HL-60 (cell line): ENCODE results near the gene TMEM117.

Experiments used
- DNase-seq, 2 experiments: peaks; one replicate each; pipeline ENCODE4 v3.0.0-alpha.2; 2010 to 2020; ENCODE audit warnings: low read depth in 1 of 2, low spot score in 1 of 2
- H3K27ac ChIP-seq: fragments of 250-450 bp; sonication (Bioruptor Pico); replicated peaks from 2 replicates; pipeline ENCODE4 v1.5.1; 2020; ENCODE audit warnings: mild to moderate bottlenecking, moderate library complexity
- H3K27me3 ChIP-seq: fragments of 250-450 bp; sonication (Bioruptor Pico); 2 replicates; pipeline ENCODE4 v1.5.1; 2021; ENCODE audit warnings: mild to moderate bottlenecking, moderate library complexity; ENCODE audit not compliant: insufficient read depth, poor library complexity, severe bottlenecking
- H3K4me3 ChIP-seq: replicated peaks from 2 replicates; pipeline ENCODE4 v1.5.1; 2011; ENCODE audit warnings: mild to moderate bottlenecking, control low read depth, low read length; ENCODE audit not compliant: insufficient read depth
- GABPA ChIP-seq: IDR thresholded peaks from 2 replicates; pipeline ENCODE4 v1.6.1; 2012; ENCODE audit warnings: low read depth
- POLR2AphosphoS5 ChIP-seq: IDR thresholded peaks from 2 replicates; pipeline ENCODE4 v1.6.1; 2012; ENCODE audit warnings: low read depth
- SPI1 ChIP-seq: IDR thresholded peaks from 2 replicates; pipeline ENCODE4 v1.6.1; 2012; ENCODE audit warnings: low read depth, mild to moderate bottlenecking, borderline replicate concordance
- TF ChIP-seq, protein P1 (sequence below): IDR thresholded peaks from one replicate; pipeline ENCODE4 v1.5.1; 2011; ENCODE audit warnings: low read length, control low read depth, inconsistent platforms; ENCODE audit not compliant: insufficient read depth
- TF ChIP-seq, protein P2 (sequence below): IDR thresholded peaks from 2 replicates; pipeline ENCODE4 v1.6.1; 2012; ENCODE audit warnings: low read depth; ENCODE audit not compliant: insufficient replicate concordance

The TMEM117 gene

DNA sequence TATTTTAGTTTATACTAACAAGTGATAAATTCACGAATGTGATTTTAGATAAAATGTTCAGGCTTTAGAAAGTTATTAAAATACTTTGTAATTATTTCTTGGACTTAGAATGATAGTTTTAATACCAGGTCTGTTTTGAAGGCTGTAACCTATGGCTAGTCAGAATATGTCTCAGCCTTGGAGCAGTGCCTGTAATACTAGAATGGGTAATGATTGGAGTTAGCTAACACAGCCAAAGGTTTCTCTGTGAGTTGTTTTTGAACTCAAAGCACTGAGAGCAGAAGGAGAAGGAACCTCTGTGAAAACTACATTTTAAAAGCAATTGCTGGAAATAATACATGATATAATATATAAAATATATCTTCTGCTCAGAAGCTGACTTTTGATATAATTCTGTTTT, 110.1 kb downstream of the TMEM117 start:
- DNase-seq: no peak
- Histone ChIP-seq H3K4me3 (no peak overlapping the region), H3K27ac (no peak overlapping the region), H3K27me3 (peaks cover 4% of the 10 kb centered on the region)
- TF ChIP-seq POLR2AphosphoS5: no peak
- no peak for TF ChIP-seq GABPA
- TF ChIP-seq, protein P1, sequence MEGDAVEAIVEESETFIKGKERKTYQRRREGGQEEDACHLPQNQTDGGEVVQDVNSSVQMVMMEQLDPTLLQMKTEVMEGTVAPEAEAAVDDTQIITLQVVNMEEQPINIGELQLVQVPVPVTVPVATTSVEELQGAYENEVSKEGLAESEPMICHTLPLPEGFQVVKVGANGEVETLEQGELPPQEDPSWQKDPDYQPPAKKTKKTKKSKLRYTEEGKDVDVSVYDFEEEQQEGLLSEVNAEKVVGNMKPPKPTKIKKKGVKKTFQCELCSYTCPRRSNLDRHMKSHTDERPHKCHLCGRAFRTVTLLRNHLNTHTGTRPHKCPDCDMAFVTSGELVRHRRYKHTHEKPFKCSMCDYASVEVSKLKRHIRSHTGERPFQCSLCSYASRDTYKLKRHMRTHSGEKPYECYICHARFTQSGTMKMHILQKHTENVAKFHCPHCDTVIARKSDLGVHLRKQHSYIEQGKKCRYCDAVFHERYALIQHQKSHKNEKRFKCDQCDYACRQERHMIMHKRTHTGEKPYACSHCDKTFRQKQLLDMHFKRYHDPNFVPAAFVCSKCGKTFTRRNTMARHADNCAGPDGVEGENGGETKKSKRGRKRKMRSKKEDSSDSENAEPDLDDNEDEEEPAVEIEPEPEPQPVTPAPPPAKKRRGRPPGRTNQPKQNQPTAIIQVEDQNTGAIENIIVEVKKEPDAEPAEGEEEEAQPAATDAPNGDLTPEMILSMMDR: no peak
- no peak for TF ChIP-seq SPI1
- TF ChIP-seq, protein P2, sequence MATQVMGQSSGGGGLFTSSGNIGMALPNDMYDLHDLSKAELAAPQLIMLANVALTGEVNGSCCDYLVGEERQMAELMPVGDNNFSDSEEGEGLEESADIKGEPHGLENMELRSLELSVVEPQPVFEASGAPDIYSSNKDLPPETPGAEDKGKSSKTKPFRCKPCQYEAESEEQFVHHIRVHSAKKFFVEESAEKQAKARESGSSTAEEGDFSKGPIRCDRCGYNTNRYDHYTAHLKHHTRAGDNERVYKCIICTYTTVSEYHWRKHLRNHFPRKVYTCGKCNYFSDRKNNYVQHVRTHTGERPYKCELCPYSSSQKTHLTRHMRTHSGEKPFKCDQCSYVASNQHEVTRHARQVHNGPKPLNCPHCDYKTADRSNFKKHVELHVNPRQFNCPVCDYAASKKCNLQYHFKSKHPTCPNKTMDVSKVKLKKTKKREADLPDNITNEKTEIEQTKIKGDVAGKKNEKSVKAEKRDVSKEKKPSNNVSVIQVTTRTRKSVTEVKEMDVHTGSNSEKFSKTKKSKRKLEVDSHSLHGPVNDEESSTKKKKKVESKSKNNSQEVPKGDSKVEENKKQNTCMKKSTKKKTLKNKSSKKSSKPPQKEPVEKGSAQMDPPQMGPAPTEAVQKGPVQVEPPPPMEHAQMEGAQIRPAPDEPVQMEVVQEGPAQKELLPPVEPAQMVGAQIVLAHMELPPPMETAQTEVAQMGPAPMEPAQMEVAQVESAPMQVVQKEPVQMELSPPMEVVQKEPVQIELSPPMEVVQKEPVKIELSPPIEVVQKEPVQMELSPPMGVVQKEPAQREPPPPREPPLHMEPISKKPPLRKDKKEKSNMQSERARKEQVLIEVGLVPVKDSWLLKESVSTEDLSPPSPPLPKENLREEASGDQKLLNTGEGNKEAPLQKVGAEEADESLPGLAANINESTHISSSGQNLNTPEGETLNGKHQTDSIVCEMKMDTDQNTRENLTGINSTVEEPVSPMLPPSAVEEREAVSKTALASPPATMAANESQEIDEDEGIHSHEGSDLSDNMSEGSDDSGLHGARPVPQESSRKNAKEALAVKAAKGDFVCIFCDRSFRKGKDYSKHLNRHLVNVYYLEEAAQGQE: no peak

DNA sequence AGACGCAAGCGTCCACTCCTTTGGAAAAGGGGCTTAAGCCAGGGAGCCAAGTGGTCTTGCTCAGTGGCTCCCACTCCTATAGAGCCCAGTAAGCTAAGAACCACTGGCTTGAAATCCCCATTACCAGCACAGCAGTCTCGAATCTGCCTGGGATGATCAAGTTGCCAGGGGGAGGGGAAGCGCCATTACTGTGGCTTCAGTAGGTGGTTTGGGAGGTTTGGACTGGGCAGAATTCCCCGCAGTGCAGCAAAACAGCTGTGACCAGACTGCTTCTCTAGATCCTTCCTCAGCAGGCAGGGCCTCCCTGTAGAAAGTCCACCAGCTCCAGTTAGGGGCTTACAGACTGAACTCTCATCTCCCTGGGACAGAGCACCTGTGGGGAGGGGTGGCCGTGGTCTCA, 115.4 kb downstream of the TMEM117 start:
- Histone ChIP-seq H3K27ac (no peak overlapping the region), H3K27me3 (peaks cover 4% of the 10 kb centered on the region), H3K4me3 (no peak overlapping the region)
- no peak for DNase-seq
- TF ChIP-seq, protein P1: no peak
- TF ChIP-seq GABPA: no peak
- TF ChIP-seq, protein P2: no peak

DNA sequence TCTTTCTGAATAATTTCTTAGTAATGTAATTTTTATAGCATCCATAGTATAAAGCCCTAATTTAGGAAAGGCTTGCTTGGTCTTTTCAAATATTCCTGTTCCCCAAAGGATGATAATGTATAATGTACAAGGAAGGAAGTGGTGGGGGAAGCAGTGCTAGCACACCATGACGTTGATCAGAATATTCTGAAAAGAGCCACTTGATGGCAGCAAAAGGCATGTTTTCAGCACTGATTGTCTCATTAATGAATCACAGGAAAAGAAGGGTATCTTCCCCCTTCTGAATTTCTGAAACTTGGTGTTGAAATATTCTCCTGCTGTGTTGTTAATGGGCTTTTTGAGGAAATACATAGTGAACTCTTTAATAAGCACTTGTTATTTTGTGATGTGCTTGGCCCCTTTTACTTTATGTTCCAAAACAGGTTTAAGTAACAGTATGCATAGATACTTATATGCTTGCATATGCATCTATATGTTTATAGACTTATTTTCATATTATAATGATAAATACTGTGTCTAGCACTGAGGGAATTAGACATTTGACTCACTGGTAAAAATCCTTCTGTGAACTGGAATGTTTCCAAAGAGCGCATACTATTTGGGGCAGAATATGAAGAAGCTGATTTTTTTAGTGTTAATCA, 122.0 kb downstream of the TMEM117 start:
- Histone ChIP-seq H3K27ac (no peak overlapping the region), H3K27me3 (peaks cover 3% of the 10 kb centered on the region), H3K4me3 (no peak overlapping the region)
- TF ChIP-seq POLR2AphosphoS5 (no peak), SPI1 (peak; percentile 60), GABPA (peak; percentile 53)
- TF ChIP-seq, protein P2: no peak
- TF ChIP-seq, protein P1: peak; percentile 35
- DNase-seq: peak; percentile 3 to 24
